ENCODE data around the gene SLC7A10. TPM values are rescaled to one million over a fixed set of nuclear protein-coding genes. Genes with fewer than 3 reads are reported as not detected.

SLC7A10 gene
- total RNA-seq, 2 experiments from 2014 or later, result not detected

DNA sequence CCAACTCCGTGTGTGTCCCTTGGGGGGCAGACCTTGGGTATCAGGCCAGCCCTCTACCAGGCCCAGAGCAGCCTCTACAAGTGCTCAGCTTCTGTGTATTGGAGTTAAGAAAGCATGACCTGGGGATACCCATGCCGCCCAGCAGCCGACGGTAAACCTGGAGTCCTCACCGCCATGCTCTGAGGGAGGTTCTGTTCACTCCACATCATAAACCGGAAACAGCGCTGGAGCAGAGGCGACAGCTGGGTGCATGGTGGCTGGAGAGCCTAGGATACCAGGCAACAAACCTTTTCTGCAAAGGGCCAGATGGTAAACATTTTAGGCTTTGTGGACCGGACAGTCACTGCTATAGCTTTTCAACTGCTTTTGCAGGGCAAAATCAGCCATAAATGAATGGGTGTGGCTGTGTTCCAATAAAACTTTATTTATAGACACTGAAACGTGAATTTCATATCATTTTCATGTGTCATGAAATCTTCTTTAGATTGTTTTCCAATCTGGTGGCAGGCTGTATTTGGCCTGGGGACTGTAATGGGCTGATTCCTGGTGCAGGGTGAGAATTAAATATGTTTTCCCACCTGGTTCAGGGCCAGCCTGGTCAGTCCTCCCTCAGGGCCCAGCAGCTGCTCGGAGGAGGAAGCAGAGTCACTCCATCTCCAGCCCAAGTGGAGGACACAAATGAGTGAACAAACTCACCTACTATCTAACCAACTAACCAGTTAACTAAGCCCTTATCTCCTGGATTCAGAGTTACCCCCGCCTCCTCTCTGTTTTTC is 45.8 kb upstream of the SLC7A10 start:
- Histone ChIP-seq H3K9me3 (ENCODE audit: low read length) (no peaks in the 10 kb centered on the region), H3K27ac (ENCODE audit: low read depth, low read length, poor library complexity, severe bottlenecking) (no peak overlapping the region), H3K36me3 (ENCODE audit: insufficient read depth, low read length) (no peaks in the 10 kb centered on the region), H3K4me2 (ENCODE audit: low read length) (no peak overlapping the region), H3K79me2 (ENCODE audit: insufficient read depth, low read depth, low read length) (no peaks in the 10 kb centered on the region), H3K4me3 (ENCODE audit: low read depth, low read length, poor library complexity, severe bottlenecking) (no peak overlapping the region), H4K20me1 (ENCODE audit: insufficient read depth, low read length) (no peaks in the 10 kb centered on the region), H2AFZ (ENCODE audit: low read length) (no peak overlapping the region), H3K9me2 (ENCODE audit: insufficient read depth, low read length) (no peaks in the 10 kb centered on the region), H3K4me1 (ENCODE audit: insufficient read depth, low read length, poor library complexity, severe bottlenecking) (no peaks in the 10 kb centered on the region)
- CTCF ChIA-PET (ENCODE audit: unreplicated experiment), result interaction anchor here (0.7 kb wide), 1 partner anchor 33 kb away, joined by 3 read pairs; no protein-coding TSS in a partner anchor
- no peak for DNase-seq (ENCODE audit: low spot score)
- TF ChIP-seq CTCF (conservative IDR thresholded peaks at IDR 0.05; ENCODE audit: low read length) (no peak), EZH2phosphoT487 (IDR thresholded peaks at IDR 0.05; ENCODE audit: borderline replicate concordance, low read depth, low read length) (no peak)
- no TSS peak for BruUV-seq (replicated peaks)
- POLR2A ChIA-PET, result no interaction called here
- intact Hi-C loops (cut with micrococcal nuclease; ENCODE audit: unreplicated experiment), result no loop called here

DNA sequence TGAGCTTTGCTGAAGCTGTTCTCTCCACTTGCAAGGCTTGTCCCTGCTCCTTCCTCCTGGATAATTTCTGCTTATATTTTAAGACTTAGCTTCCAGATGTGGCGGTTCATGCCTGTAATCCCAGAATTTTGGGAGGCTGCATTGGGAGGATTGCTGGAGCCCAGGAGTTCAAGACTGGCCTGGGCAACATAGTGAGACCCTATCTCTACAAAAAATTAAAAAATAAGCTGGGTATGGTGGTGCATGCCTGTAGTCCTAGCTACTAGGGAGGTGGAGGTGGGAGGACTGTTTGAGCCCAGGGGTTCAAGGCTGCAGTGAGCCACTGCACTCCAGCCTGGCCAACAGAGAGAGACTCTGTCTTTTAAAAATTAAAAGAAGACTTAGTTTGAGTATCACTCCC is 45.1 kb upstream of the SLC7A10 start:
- H3K4me3 ChIP-seq (ENCODE audit: low read depth, low read length, poor library complexity, severe bottlenecking), result no peak overlapping the region
- H3K9me3 ChIP-seq (ENCODE audit: low read length), result no peaks in the 10 kb centered on the region
- TF ChIP-seq EZH2phosphoT487 (IDR thresholded peaks at IDR 0.05; ENCODE audit: borderline replicate concordance, low read depth, low read length) (no peak), CTCF (conservative IDR thresholded peaks at IDR 0.05; ENCODE audit: low read length) (no peak)
- H3K4me1 ChIP-seq (ENCODE audit: insufficient read depth, low read length, poor library complexity, severe bottlenecking), result no peaks in the 10 kb centered on the region
- no peaks in the 10 kb centered on the region for H4K20me1 ChIP-seq (ENCODE audit: insufficient read depth, low read length)
- no peaks in the 10 kb centered on the region for H3K9me2 ChIP-seq (ENCODE audit: insufficient read depth, low read length)
- no peaks in the 10 kb centered on the region for H3K79me2 ChIP-seq (ENCODE audit: insufficient read depth, low read depth, low read length)
- H2AFZ ChIP-seq (ENCODE audit: low read length), result no peak overlapping the region
- intact Hi-C loops (cut with micrococcal nuclease; ENCODE audit: unreplicated experiment), result no loop called here
- DNase-seq (ENCODE audit: low spot score), result no peak
- BruUV-seq (replicated peaks), result no TSS peak
- POLR2A ChIA-PET, result no interaction called here
- H3K4me2 ChIP-seq (ENCODE audit: low read length), result no peak overlapping the region
- CTCF ChIA-PET (ENCODE audit: unreplicated experiment), result no interaction called here
- no peaks in the 10 kb centered on the region for H3K36me3 ChIP-seq (ENCODE audit: insufficient read depth, low read length)
- H3K27ac ChIP-seq (ENCODE audit: low read depth, low read length, poor library complexity, severe bottlenecking), result no peak overlapping the region

DNA sequence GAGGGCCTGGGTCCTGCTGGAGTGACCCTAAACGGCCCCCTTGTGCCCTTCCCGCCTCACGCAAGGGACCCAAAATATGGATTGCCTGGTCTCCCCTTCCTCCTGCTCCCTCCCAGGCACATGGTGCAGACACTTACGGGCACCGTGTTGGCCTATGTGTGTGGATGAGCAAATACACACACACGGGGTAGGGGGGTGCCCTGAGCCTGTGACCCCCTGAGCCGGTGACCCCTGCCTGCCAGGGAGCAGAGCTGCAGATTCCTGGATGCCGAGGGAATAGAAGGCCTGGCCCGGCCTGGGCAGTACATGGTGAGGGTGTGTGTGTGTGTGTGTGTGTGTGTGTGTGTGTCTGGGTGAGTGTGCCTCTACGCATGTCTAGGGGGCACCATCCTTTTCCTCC is 43.4 kb upstream of the SLC7A10 start:
- H3K36me3 ChIP-seq (ENCODE audit: insufficient read depth, low read length), result no peaks in the 10 kb centered on the region
- no peak overlapping the region for H3K4me2 ChIP-seq (ENCODE audit: low read length)
- no peaks in the 10 kb centered on the region for H3K79me2 ChIP-seq (ENCODE audit: insufficient read depth, low read depth, low read length)
- no peaks in the 10 kb centered on the region for H3K4me1 ChIP-seq (ENCODE audit: insufficient read depth, low read length, poor library complexity, severe bottlenecking)
- no peaks in the 10 kb centered on the region for H4K20me1 ChIP-seq (ENCODE audit: insufficient read depth, low read length)
- no TSS peak for BruUV-seq (replicated peaks)
- POLR2A ChIA-PET, result no interaction called here
- no peak overlapping the region for H3K4me3 ChIP-seq (ENCODE audit: low read depth, low read length, poor library complexity, severe bottlenecking)
- H3K9me3 ChIP-seq (ENCODE audit: low read length), result no peaks in the 10 kb centered on the region
- H3K27ac ChIP-seq (ENCODE audit: low read depth, low read length, poor library complexity, severe bottlenecking), result no peak overlapping the region
- intact Hi-C loops (cut with micrococcal nuclease; ENCODE audit: unreplicated experiment), result no loop called here
- CTCF ChIA-PET (ENCODE audit: unreplicated experiment), result no interaction called here
- TF ChIP-seq EZH2phosphoT487 (IDR thresholded peaks at IDR 0.05; ENCODE audit: borderline replicate concordance, low read depth, low read length) (no peak), CTCF (conservative IDR thresholded peaks at IDR 0.05; ENCODE audit: low read length) (no peak)
- DNase-seq (ENCODE audit: low spot score), result no peak
- H3K9me2 ChIP-seq (ENCODE audit: insufficient read depth, low read length), result no peaks in the 10 kb centered on the region
- no peak overlapping the region for H2AFZ ChIP-seq (ENCODE audit: low read length)
